ENCODE data around the gene TSPAN33. TPM values are rescaled to one million over a fixed set of nuclear protein-coding genes. Genes with fewer than 3 reads are reported as not detected.
A peak's percentile ranks its signal among the peaks of the same experiment; 100 is the strongest.

Gene TSPAN33
- total and polyA plus RNA-seq, 10 of the 15 experiments (the other 5 are each of a cell fraction or from before 2014, with no cell fraction given): 12.0 to 123 (median 86.3) TPM

DNA sequence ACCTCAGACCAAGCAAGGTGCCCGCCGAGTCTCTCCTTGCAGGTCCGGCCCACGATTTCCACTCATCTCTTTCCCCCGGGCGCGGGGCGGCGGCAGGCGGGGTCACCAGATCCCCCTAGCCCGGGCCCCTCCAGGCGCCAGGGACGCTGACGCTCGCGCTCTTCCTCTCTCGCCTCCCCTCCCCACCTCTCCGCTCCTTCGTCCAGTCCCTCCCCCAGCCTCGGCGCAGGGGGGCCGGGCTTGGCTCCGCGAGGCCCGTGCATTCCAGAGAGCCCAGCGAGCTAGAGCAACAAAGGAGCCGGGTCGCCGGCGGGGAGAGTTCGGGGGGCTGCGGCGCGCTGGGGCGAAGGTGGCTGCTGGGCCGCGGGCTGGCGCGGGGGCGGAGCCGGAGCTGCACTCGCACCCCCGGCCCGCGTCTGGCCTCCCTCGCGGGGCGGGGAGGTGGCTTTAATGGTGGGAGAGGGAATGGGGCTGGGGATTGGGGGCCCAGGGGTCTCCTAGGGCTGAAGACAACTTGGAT is 43.9 kb downstream of the TSPAN33 start, which contains the start of gene SMO (continued):
- TF ChIP-seq, protein P1, sequence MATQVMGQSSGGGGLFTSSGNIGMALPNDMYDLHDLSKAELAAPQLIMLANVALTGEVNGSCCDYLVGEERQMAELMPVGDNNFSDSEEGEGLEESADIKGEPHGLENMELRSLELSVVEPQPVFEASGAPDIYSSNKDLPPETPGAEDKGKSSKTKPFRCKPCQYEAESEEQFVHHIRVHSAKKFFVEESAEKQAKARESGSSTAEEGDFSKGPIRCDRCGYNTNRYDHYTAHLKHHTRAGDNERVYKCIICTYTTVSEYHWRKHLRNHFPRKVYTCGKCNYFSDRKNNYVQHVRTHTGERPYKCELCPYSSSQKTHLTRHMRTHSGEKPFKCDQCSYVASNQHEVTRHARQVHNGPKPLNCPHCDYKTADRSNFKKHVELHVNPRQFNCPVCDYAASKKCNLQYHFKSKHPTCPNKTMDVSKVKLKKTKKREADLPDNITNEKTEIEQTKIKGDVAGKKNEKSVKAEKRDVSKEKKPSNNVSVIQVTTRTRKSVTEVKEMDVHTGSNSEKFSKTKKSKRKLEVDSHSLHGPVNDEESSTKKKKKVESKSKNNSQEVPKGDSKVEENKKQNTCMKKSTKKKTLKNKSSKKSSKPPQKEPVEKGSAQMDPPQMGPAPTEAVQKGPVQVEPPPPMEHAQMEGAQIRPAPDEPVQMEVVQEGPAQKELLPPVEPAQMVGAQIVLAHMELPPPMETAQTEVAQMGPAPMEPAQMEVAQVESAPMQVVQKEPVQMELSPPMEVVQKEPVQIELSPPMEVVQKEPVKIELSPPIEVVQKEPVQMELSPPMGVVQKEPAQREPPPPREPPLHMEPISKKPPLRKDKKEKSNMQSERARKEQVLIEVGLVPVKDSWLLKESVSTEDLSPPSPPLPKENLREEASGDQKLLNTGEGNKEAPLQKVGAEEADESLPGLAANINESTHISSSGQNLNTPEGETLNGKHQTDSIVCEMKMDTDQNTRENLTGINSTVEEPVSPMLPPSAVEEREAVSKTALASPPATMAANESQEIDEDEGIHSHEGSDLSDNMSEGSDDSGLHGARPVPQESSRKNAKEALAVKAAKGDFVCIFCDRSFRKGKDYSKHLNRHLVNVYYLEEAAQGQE (IDR thresholded peaks at IDR 0.05; ENCODE audit: low read depth, low read length): no peak
- TF ChIP-seq POLR2A (IDR thresholded peaks at IDR 0.05; ENCODE audit: low read depth, low read length) (peak; percentile 69), SMARCA5 (IDR thresholded peaks at IDR 0.05) (no peak), EGR1 (IDR thresholded peaks at IDR 0.05; ENCODE audit: borderline replicate concordance in 1 of 2, low read depth in 2 of 2, low read length in 2 of 2) (peak in 1 of 2 experiments; percentile 77; a peak in 1 of 3 replicates), NR2C2 (IDR thresholded peaks at IDR 0.05; ENCODE audit: borderline replicate concordance, control insufficient read depth, insufficient read length, low read depth) (no peak)
- TF ChIP-seq, protein P2, sequence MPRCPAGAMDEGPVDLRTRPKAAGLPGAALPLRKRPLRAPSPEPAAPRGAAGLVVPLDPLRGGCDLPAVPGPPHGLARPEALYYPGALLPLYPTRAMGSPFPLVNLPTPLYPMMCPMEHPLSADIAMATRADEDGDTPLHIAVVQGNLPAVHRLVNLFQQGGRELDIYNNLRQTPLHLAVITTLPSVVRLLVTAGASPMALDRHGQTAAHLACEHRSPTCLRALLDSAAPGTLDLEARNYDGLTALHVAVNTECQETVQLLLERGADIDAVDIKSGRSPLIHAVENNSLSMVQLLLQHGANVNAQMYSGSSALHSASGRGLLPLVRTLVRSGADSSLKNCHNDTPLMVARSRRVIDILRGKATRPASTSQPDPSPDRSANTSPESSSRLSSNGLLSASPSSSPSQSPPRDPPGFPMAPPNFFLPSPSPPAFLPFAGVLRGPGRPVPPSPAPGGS (IDR thresholded peaks at IDR 0.05; ENCODE audit: borderline replicate concordance, insufficient read depth, low read depth, low read length, poor library complexity, severe bottlenecking): no peak

Measured in GM12878 (cell line).